NCI-H146 treated with DMSO at 0.1 percent for 48 hours (cell line): ENCODE measurements around the gene TRAPPC12.
"Not testable (repeated sequence)": the region's sequence is repeated elsewhere in the genome, so short reads cannot be mapped to it uniquely, and the experiment has no call there.

Experiments used
- DNase-seq: peaks from one replicate; lab custom pipeline; 2025; ENCODE audit not compliant: unreplicated experiment; lab: John Stamatoyannopoulos, UW

TRAPPC12 gene

GRCh38 chr2:3483227-3483985, 103.9 kb downstream of the TRAPPC12 start:
- DNase-seq: no peak

- DNase-seq: no peak
Measured at GRCh38 chr2:3483986-3484960, 104.8 kb downstream of the TRAPPC12 start.

DNA sequence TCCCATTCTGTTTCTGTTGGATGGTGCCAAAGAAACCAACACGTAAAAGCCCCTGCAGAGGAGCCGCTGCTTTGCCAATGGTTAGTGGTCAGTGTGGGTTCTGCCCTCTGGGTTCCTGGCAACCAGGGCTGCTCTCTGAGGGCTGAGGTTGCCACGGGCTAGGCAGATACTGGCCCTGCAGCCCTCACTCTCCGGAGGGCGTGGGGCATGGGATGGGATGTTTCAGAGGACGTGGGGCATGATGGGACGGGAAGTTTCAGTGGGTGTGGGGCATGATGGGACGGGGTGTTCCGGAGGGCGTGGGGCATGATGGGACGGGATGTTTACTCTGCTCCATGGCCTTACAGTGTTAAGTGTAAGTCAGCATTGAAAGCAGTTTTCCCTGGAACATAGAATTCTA, 105.7 kb downstream of the TRAPPC12 start:
- no peak for DNase-seq

DNA sequence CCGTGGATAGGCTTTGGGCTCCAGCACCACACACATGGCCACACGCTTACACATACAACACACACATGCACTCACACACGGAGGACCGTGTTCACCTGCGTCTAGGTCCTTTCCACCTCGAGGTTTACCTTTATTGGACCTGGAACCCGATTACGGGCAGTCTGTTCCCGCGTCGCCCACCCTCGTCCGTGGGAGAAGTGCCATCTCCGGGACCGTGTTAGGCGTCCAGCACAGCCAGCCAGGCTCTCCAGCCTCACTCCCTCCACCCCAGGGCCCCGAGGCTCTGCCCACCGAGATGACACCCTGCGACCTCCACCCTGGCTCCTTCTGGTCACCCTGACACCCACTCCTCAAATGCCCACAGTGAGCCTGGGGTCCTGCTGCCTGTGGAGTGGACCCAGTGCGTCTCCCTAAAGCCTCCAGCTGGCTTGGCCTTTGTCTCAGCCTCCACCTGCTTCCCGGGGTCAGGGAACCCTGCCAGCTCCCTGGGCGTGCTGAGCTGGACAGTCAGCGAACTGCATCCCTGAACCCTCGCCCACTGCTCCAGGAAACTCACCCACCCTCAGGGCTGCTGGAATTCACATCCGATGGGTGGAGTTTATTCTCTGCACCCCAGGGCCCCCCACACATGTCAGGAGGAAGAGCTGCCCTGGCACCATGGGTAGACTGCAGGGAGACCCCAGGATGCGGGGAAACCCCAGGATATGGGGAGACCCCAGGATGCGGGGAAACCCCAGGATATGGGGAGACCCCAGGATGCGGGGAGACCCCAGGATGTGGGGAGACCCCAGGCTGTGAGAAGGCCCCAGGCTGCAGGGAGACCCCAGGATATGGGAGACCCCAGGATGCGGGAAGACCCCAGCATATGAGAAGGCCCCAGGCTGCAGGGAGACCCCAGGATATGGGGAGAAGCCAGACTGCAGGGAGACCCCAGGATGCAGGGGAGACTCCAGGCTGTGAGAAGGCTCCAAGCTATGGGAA, 106.8 kb downstream of the TRAPPC12 start:
- no peak for DNase-seq

- no peak for DNase-seq
Measured at GRCh38 chr2:3487028-3487425, 107.5 kb downstream of the TRAPPC12 start.

DNA sequence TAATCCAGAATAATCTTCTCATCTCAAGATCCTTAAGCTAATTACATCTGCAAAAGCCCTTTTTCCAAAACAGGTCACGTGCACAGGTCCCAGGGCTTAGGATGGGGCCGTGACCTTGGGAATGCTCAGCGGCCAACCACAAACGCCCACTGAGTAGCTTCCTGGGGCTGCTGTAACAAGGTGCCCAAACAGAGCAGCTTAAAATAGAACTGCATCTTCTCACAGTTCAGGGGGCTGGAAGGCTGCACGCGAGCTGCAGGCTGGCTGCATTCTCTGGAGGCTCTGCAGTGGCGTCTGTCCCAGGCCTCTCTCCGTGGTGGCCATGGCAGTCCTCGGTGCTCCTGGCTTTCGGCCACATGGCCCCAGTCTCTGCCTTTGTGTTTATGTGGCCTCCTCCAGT, 107.9 kb downstream of the TRAPPC12 start:
- DNase-seq: no peak

GRCh38 chr2:3488061-3488531, 108.6 kb downstream of the TRAPPC12 start:
- DNase-seq: no peak

GRCh38 chr2:3488855-3489763, 109.6 kb downstream of the TRAPPC12 start:
- no peak for DNase-seq

DNA sequence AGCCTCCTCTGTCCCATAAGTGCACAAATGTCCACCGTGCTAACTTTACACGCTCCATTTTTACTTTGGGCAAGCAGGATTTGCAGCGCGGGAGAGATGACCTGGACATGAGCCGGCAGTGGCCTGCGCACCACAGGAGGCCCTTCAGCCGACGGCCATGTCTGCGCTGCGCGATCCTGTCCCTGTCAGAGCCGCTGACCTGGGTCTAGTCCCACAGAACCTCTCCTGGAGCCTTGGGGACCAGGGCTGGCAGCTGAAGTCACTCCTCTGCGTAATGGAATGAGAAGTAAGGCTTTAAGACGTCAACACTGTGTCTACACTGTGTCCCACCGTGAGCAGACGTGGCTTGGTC, 110.2 kb downstream of the TRAPPC12 start:
- no peak for DNase-seq

GRCh38 chr2:3490191-3491170, 111.0 kb downstream of the TRAPPC12 start:
- no peak for DNase-seq

- DNase-seq: no peak
Measured at GRCh38 chr2:3491306-3491705, 111.8 kb downstream of the TRAPPC12 start.

DNA sequence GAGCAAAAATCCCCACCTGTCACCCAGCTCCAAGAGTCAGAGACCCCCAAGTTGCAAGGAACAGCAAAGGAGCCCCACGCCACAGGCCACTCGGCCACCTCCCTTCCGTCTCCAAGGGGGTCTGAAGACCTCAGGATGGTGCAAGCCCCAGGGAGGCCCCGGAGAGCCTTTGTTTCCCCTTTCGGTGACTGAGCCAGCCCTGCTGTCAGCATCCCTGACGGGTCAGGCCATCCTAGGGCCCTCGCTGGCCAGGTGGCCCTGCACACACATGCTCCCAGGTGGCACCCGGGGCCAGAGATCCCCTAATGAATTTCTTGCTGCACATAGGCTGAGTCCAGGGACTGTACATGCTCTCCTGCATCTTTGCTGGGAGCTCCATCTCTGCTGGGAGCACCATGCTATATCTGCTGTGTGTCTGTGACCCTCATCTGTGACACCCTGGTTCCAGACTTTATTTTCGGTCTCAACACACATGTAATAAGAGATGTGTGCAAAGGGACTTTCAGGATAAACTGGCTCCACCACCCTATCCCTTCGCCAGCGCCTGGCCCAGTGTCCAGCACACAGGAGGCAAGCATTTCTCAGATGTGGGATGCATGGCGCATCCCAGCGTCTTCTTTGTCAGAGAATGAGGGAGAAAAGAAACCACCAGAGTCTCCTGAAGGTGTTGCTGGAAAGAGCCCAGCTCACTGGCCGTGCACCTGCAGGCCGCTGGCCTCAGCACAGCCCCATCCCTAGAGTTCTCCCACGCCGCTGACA, 112.4 kb downstream of the TRAPPC12 start:
- no peak for DNase-seq

DNA sequence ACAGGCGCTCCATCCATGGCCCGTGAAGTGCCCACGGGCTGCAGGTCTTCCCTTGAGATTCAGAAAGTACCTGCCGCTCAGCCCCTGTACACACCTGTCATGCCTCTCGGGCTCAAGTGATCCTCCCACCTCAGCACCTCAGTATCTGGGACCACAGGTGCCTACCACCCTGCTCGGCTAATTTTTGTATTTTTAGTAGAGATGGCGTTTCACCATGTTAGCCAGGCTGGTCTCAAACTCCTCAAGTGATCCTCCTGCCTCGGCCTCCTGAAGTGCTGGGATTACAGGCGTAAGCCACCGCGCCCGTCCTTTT, 112.9 kb downstream of the TRAPPC12 start:
- not testable (repeated sequence) for DNase-seq

GRCh38 chr2:3492951-3493614, 113.6 kb downstream of the TRAPPC12 start:
- no peak for DNase-seq

DNA sequence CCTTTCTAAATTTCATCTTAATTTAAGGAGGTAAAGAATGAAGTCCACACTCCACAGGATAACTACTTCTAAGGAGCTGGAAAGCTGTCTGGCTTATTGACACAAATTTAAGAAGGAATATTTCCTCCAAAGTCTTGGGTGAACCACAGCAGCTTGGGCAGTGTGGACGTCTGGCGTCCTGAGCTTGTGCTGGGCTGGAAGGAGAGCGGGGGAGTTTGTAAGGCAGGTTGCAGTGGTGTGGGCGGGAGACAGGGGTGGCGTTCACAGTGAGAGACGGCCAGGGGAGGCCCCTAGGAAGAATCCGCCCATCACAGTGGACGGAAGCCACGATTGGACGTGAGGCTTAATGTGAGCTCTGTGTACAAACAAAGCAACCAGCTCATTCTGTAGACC, 114.1 kb downstream of the TRAPPC12 start:
- DNase-seq: no peak

DNA sequence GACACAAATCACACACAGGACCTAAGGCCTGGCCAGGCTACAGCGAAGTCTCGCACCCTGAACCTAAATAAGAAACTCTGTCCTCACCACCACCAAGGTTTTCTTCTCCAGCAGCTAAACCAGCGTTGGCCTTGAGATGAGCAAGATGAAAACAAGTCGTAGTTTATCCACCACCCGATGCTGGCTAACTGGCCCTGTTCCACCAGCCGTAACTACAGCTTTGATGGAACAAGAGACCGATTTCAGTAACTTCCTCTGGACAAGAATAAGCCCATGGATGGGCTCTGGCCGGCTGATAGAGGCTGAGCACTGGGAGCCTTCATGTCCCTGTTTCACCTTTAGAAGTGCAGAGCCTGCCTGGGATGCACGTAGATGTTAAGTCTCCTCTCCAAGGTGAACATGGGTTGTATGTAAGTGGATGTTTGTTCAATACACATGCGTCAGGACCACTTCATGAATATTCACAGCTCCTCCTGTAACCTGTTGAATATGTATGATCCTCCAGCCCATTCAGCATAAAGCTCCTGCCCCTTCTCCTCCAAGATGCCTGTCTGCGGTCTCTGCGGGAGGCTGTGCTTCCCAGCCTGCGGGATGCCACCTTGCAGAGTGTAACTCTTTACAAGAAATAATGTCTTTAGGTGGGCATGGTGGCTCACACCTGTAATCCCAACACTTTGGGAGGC, 115.6 kb downstream of the TRAPPC12 start:
- no peak for DNase-seq

DNA sequence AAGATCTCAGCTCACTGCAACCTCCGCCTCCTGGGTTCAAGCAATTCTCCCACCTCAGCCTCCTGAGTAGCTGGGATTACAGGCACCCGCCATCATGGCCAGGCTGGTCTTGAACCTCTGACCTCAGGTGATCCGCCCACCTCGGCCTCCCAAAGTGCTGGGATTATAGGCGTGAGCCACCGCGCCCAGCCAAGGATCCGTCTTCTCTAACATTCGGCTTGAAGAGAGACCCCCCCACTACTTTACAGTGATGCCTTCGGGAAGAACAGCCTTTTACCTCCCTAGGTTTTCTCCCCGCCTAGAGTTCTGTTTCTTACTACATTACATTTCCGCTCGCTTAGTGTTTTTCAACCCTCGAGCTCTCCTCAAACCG, 117.2 kb downstream of the TRAPPC12 start:
- not testable (repeated sequence) for DNase-seq
